Liver (tissue), 3 donors: ENCODE measurements around the gene RAB27A.
A peak's percentile ranks its signal among the peaks of the same experiment; 100 is the strongest.
"Not testable (repeated sequence)": the region's sequence is repeated elsewhere in the genome, so short reads cannot be mapped to it uniquely, and the experiment has no call there.

ENCODE experiments used
- CTCF ChIP-seq: fragments of 150-350 bp; IDR thresholded peaks from 2 replicates; pipeline ENCODE4 v1.5.1; 2017; ENCODE audit warnings: improper control_type of control experiment, low read depth, low read length; ENCODE audit not compliant: missing input control
- EGR1 ChIP-seq, 2 donors: IDR thresholded peaks; 2 replicates each; pipeline ENCODE4 v1.6.1; 2016 to 2018; ENCODE audit warnings: antibody characterized with exemption in 2 of 2, low read depth in 2 of 2
- FOXA2 ChIP-seq: IDR thresholded peaks from 2 replicates; pipeline ENCODE4 v1.6.1; 2016; ENCODE audit warnings: antibody characterized with exemption
- GABPA ChIP-seq, 2 donors: IDR thresholded peaks in 1 of 2; conservative IDR thresholded peaks in 1 of 2; 2 replicates each; pipeline ENCODE4 v1.6.1; 2016; ENCODE audit warnings: antibody characterized with exemption in 2 of 2, mild to moderate bottlenecking in 1 of 2, moderate library complexity in 1 of 2
- HNF4A ChIP-seq, 2 donors: conservative IDR thresholded peaks; 2 replicates each; pipeline ENCODE4 v1.6.1; 2016; ENCODE audit warnings: antibody characterized with exemption in 2 of 2, mild to moderate bottlenecking in 2 of 2
- NR2F2 ChIP-seq: IDR thresholded peaks from 2 replicates; pipeline ENCODE4 v1.6.1; 2016; ENCODE audit warnings: antibody characterized with exemption
- RAD21 ChIP-seq, 2 donors: IDR thresholded peaks; 2 replicates each; pipeline ENCODE4 v1.6.1; 2016; ENCODE audit warnings: antibody characterized with exemption in 2 of 2, mild to moderate bottlenecking in 2 of 2
- RXRA ChIP-seq, 2 donors: IDR thresholded peaks; 2 replicates each; pipeline ENCODE4 v1.6.1; 2017 to 2018; ENCODE audit warnings: antibody characterized with exemption in 2 of 2, mild to moderate bottlenecking in 1 of 2
- TAF1 ChIP-seq: conservative IDR thresholded peaks from 2 replicates; pipeline ENCODE4 v1.6.1; 2016; ENCODE audit warnings: antibody characterized with exemption, mild to moderate bottlenecking
- YY1 ChIP-seq: IDR thresholded peaks from 2 replicates; pipeline ENCODE4 v1.6.1; 2016; ENCODE audit warnings: antibody characterized with exemption, mild to moderate bottlenecking
- donor health status: healthy.
- donor health status: healthy.

GRCh38 chr15:55252201-55252600, 37.4 kb downstream of the RAB27A start:
- not testable (repeated sequence) for TF ChIP-seq CTCF; TAF1; GABPA (IDR thresholded peaks at IDR 0.05 in 1 of 2, conservative IDR thresholded peaks at IDR 0.05 in 1 of 2); YY1; FOXA2; NR2F2; EGR1 (IDR thresholded peaks at IDR 0.05; ENCODE audit: low read depth in 2 of 2); RAD21 (IDR thresholded peaks at IDR 0.05)
- TF ChIP-seq RXRA (IDR thresholded peaks at IDR 0.05), result peak; percentile 67 to 71
- peak in 1 of 2 donors; percentile 28 for TF ChIP-seq HNF4A (conservative IDR thresholded peaks at IDR 0.05)
